AG10803 (cell line): ENCODE data around the gene OLIG2.

Source experiments
- DNase-seq: peaks from one replicate; pipeline ENCODE4 v3.0.0; 2010; ENCODE audit warnings: low read depth
- H3K4me3 ChIP-seq: 2 replicates; pipeline ENCODE4 v1.5.1; 2011; ENCODE audit warnings: mild to moderate bottlenecking, low read length, control low read depth
- TF ChIP-seq, protein P1 (sequence below): conservative IDR thresholded peaks from 2 replicates; pipeline ENCODE4 v1.5.1; 2011; ENCODE audit warnings: mild to moderate bottlenecking, low read length, control low read depth, inconsistent platforms

The OLIG2 gene

DNA sequence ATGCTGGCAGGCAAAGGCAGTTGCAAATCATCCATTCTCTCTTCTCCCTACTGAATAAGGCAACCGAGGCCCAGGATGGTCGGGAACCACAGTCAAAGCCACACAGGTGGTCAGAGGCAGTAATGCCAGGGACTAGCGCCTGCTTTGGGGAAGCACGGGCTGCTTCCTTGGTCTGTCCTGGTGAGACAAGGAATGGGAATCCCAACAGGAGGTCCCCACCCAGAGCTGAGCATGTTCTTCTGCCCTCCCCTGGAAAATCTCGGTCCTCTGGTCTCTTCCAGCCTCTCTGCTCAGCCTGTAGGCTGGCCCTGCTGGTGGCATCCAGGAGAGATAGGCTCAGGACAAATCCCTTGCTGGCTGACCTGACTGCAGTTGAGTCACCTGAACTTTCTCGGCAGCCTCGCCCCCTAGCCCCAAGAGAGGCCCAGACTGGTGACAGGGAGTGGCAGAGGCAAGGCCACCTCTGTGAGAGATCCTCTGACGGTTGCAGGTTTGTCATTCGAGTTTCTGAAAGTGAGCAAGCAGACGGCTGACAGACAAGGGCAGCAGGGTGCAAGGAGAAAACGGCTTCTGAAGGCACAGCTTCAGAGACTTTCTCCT is 50.0 kb downstream of the OLIG2 start:
- no peak for DNase-seq
- TF ChIP-seq, protein P1, sequence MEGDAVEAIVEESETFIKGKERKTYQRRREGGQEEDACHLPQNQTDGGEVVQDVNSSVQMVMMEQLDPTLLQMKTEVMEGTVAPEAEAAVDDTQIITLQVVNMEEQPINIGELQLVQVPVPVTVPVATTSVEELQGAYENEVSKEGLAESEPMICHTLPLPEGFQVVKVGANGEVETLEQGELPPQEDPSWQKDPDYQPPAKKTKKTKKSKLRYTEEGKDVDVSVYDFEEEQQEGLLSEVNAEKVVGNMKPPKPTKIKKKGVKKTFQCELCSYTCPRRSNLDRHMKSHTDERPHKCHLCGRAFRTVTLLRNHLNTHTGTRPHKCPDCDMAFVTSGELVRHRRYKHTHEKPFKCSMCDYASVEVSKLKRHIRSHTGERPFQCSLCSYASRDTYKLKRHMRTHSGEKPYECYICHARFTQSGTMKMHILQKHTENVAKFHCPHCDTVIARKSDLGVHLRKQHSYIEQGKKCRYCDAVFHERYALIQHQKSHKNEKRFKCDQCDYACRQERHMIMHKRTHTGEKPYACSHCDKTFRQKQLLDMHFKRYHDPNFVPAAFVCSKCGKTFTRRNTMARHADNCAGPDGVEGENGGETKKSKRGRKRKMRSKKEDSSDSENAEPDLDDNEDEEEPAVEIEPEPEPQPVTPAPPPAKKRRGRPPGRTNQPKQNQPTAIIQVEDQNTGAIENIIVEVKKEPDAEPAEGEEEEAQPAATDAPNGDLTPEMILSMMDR, result no peak
- H3K4me3 ChIP-seq, result no peak overlapping the region

GRCh38 chr21:33076600-33077329 is 51.0 kb downstream of the OLIG2 start:
- H3K4me3 ChIP-seq, result no peak overlapping the region
- TF ChIP-seq, protein P1, result no peak
- DNase-seq, result no peak
